K562 (cell line): ENCODE data around the gene MSH2. TPM values are rescaled to one million over a fixed set of nuclear protein-coding genes. Genes with fewer than 3 reads are reported as not detected.

Experiments
- ATAC-seq: fragments of 200-7000 bp; cut with Tn5 transposase; 3 replicates; pipeline ENCODE4 v1.9.1; 2020; ENCODE audit warnings: moderate library complexity
- BruUV-seq: library from RNA; stranded (reverse); fragments of 400-500 nt; replicated peaks from 2 replicates; lab custom pipeline; 2021; lab: Mats Ljungman, UMichigan
- CTCF ChIA-PET: fragments of 300-600 bp; formaldehyde crosslinking; extraction: SDS; loops from one replicate; lab custom pipeline; 2021; ENCODE audit warnings: low intra/inter-chr PET ratio; lab: Yijun Ruan, JAX
- POLR2A ChIA-PET: fragments of 300-600, 350-650 bp; sonication (Branson Sonifier 250); formaldehyde crosslinking; extraction: SDS; loops from one replicate; lab custom pipeline; 2021; ENCODE audit warnings: antibody characterized with exemption, inconsistent platforms; lab: Yijun Ruan, JAX
- DNase-seq, 4 experiments: peaks; one replicate each; pipeline versions ENCODE4 v3.0.0 to v3.0.0-alpha.2; 2011 to 2018; ENCODE audit warnings: low spot score in 3 of 4, mixed read lengths in 3 of 4; ENCODE audit errors: extremely low read depth in 1 of 4
- FAIRE-seq: peaks from 2 replicates; lab custom pipeline; 2011; peaks lifted over from hg19 to GRCh38; lab: Jason Lieb, UNC
- H2AFZ ChIP-seq: 2 replicates; pipeline ENCODE4 v1.6.0; 2011; ENCODE audit warnings: low read depth, low read length, control low read depth, inconsistent platforms
- H3K27ac ChIP-seq: fragments of 200-600 bp; 3 replicates; pipeline ENCODE4 v1.8.0; 2011; ENCODE audit warnings: low read depth, mild to moderate bottlenecking, control low read depth, inconsistent platforms, low read length, moderate library complexity, mixed read lengths; ENCODE audit errors: extremely low read depth
- H3K27me3 ChIP-seq, 2 experiments: fragments of 300-600 bp in 1 of 2; 2 replicates in 1 of 2; 3 replicates in 1 of 2; pipeline versions ENCODE4 v1.6.0 to v1.8.0; 2011; ENCODE audit warnings: inconsistent platforms in 2 of 2, low read length in 2 of 2, mild to moderate bottlenecking in 1 of 2, mixed read lengths in 1 of 2, moderate library complexity in 1 of 2; ENCODE audit not compliant: control insufficient read depth in 2 of 2, insufficient read depth in 2 of 2
- H3K36me3 ChIP-seq: fragments of 300-600 bp; 3 replicates; pipeline ENCODE4 v1.8.0; 2011; ENCODE audit warnings: mild to moderate bottlenecking, low read length, inconsistent platforms; ENCODE audit not compliant: control insufficient read depth, insufficient read depth
- H3K4me1 ChIP-seq, 2 experiments: fragments of 200-600 bp in 1 of 2; replicated peaks in 1 of 2; 2 replicates in 1 of 2; 3 replicates in 1 of 2; pipeline versions ENCODE4 v1.5.1 to v1.8.0; 2011; ENCODE audit warnings: inconsistent platforms in 2 of 2, low read length in 2 of 2, mild to moderate bottlenecking in 1 of 2, mixed read lengths in 1 of 2, moderate library complexity in 1 of 2; ENCODE audit not compliant: control insufficient read depth in 2 of 2, insufficient read depth in 2 of 2
- H3K4me2 ChIP-seq: 2 replicates; pipeline ENCODE4 v1.6.1; 2011; ENCODE audit warnings: low read length, control low read depth, inconsistent platforms, mixed read lengths; ENCODE audit not compliant: insufficient read depth
- H3K4me3 ChIP-seq: fragments of 200-600 bp; sonication (generic), shearing (Covaris generic); 2 replicates; pipeline ENCODE4 v1.5.1; 2016; ENCODE audit warnings: control low read depth, inconsistent platforms
- H3K79me2 ChIP-seq: fragments of 200-600 bp; 3 replicates; pipeline ENCODE4 v1.8.0; 2011; ENCODE audit warnings: low read length, inconsistent platforms; ENCODE audit not compliant: control insufficient read depth, insufficient read depth
- H3K9ac ChIP-seq, 2 experiments: 2 replicates each; pipeline versions ENCODE4 v1.6.0 to v1.6.1; 2011; ENCODE audit warnings: low read depth in 2 of 2, low read length in 2 of 2, control low read depth in 1 of 2, inconsistent platforms in 1 of 2, mild to moderate bottlenecking in 1 of 2, mixed read lengths in 1 of 2; ENCODE audit not compliant: insufficient read depth in 1 of 2
- H3K9me1 ChIP-seq: one replicate; pipeline ENCODE4 v1.6.0; 2011; ENCODE audit warnings: inconsistent platforms, mild to moderate bottlenecking, low read length, moderate library complexity; ENCODE audit not compliant: control insufficient read depth, insufficient read depth
- H3K9me3 ChIP-seq: replicated peaks from 2 replicates; pipeline ENCODE4 v1.5.1; 2011; ENCODE audit warnings: low read depth, low read length, inconsistent platforms; ENCODE audit not compliant: control insufficient read depth, insufficient read depth
- H4K20me1 ChIP-seq: replicated peaks from 2 replicates; pipeline ENCODE4 v1.6.1; 2011; ENCODE audit warnings: low read length, inconsistent platforms, mixed read lengths; ENCODE audit not compliant: control insufficient read depth, insufficient read depth
- MAFK ChIP-seq: IDR thresholded peaks from 2 replicates; pipeline ENCODE4 v1.6.1; 2011; ENCODE audit warnings: low read length, improper control_type of control experiment
- MIER1 ChIP-seq: fragments of 450-650 bp; IDR thresholded peaks from 2 replicates; pipeline ENCODE4 v1.6.1; 2016; ENCODE audit warnings: antibody characterized with exemption, mild to moderate bottlenecking, low read depth
- RAD51 ChIP-seq: fragments of 450-650 bp; IDR thresholded peaks from 2 replicates; pipeline ENCODE4 v1.7.1; 2016; ENCODE audit warnings: low read depth, mild to moderate bottlenecking, borderline replicate concordance
- SRSF1 ChIP-seq: fragments of 200-400 bp; formaldehyde crosslinking; IDR thresholded peaks from 2 replicates; pipeline ENCODE4 v1.6.1; 2017; ENCODE audit warnings: mild to moderate bottlenecking, low read depth, low read length, moderate library complexity
- ZNF12 ChIP-seq: sonication (generic); formaldehyde crosslinking; IDR thresholded peaks from 2 replicates; pipeline ENCODE4 v1.4.0; 2020; ENCODE audit warnings: mild to moderate bottlenecking, missing genetic modification reagents
- ZNF133 ChIP-seq: fragments of 250-450 bp; sonication (Bioruptor Pico); IDR thresholded peaks from 2 replicates; pipeline ENCODE4 v1.4.0; 2020; ENCODE audit warnings: mild to moderate bottlenecking
- ZNF586 ChIP-seq: fragments of 450-650 bp; formaldehyde crosslinking; conservative IDR thresholded peaks from 2 replicates; pipeline ENCODE4 v1.4.0; 2020; ENCODE audit warnings: mild to moderate bottlenecking, moderate library complexity
- WGBS: fragments of 100-300 bp; shearing (Covaris generic); methylation state at CpG from one replicate; pipeline ENCODE4 v1.1.6; 2016; ENCODE audit warnings: low coverage, mixed read lengths; ENCODE audit not compliant: insufficient coverage; ENCODE audit errors: missing lambda C conversion rate; 5-methylcytosine and 5-hydroxymethylcytosine counted together
- in situ Hi-C: fragments of 300-500 bp; cut with MboI; formaldehyde crosslinking; loops from 4 replicates; pipeline ENCODE4 v1.15.0; 2018; ENCODE audit warnings: inconsistent platforms, mixed read lengths
- intact Hi-C: fragments of 100-400 bp; cut with micrococcal nuclease; formaldehyde crosslinking; loops from 2 replicates; pipeline ENCODE4 v1.14.2; 2022
- polyA plus RNA-seq, 8 experiments: library from polyadenylated mRNA; depleted of rRNA in 4 of 8; stranded (reverse) in 5 of 8; unstranded in 3 of 8; fragments of >200 nt; fragmentation: Nextera tagmentation in 2 of 8; fragmentation: Illumina TruSeq in 1 of 8; extraction: Ambion mirVana in 2 of 8; extraction: Trizol in 1 of 8; gene quantifications; 2 replicates each; pipeline versions ENCODE4 v1.2.1 to v1.2.3, GENCODE V29; 2011 to 2014; ENCODE audit warnings: inconsistent platforms in 1 of 8, missing spikeins in 1 of 8
- total RNA-seq, 7 experiments: library from RNA; depleted of rRNA in 6 of 7; stranded (reverse); fragments of >200 nt in 6 of 7; fragmentation: Illumina TruSeq in 2 of 7; extraction: Trizol in 2 of 7; gene quantifications; 2 replicates each; pipeline versions ENCODE4 v1.2.1 to v1.2.3, GENCODE V29; 2011 to 2021; ENCODE audit warnings: low replicate concordance in 1 of 7
- TF ChIP-seq, protein P1 (sequence below): sonication (generic); formaldehyde crosslinking; IDR thresholded peaks from 2 replicates; pipeline ENCODE4 v1.8.0; 2022; ENCODE audit warnings: mild to moderate bottlenecking, missing genetic modification reagents, borderline replicate concordance

MSH2 gene
- total and polyA plus RNA-seq, 9 of the 15 experiments (the other 6 are each of a cell fraction or from before 2014, with no cell fraction given): 51.8 to 139 (median 113) TPM

DNA sequence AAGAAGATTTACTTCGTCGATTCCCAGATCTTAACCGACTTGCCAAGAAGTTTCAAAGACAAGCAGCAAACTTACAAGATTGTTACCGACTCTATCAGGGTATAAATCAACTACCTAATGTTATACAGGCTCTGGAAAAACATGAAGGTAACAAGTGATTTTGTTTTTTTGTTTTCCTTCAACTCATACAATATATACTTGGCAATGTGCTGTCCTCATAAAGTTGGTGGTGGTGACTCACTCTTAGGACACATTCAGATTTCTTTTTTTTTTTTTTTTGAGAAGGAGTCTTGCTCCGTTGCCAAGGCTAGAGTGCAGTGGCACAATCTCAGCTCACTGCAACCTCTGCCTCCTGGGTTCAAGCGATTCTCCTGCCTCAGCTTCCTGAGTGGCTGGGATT lies 26.8 kb downstream of the MSH2 start:
- POLR2A ChIA-PET: no interaction called here
- WGBS: 97% methylated on average over 6 of the region's 6 CpGs
- Histone ChIP-seq H2AFZ (no peak overlapping the region), H3K9me1 (no peaks in the 10 kb centered on the region), H4K20me1 (no peaks in the 10 kb centered on the region), H3K4me2 (no peak overlapping the region), H3K4me3 (no peak overlapping the region), H3K79me2 (no peaks in the 10 kb centered on the region), H3K27ac (no peak overlapping the region), H3K9me3 (no peaks in the 10 kb centered on the region), H3K36me3 (peaks cover 60% of the 10 kb centered on the region), H3K4me1 (no peaks in the 10 kb centered on the region), H3K9ac (no peak overlapping the region), H3K27me3 (no peaks in the 10 kb centered on the region; a peak in 1 of 5 replicates)
- in situ Hi-C loops: no loop called here
- CTCF ChIA-PET: no interaction called here
- DNase-seq: no peak
- BruUV-seq: no TSS peak
- intact Hi-C loops: no loop called here
- FAIRE-seq: peak; percentile 35
- TF ChIP-seq RAD51 (no peak), MIER1 (no peak), ZNF586 (no peak), MAFK (no peak), SRSF1 (no peak), ZNF12 (CRISPR knock-in tag) (no peak), ZNF133 (CRISPR knock-in tag) (no peak)
- TF ChIP-seq, protein P1, sequence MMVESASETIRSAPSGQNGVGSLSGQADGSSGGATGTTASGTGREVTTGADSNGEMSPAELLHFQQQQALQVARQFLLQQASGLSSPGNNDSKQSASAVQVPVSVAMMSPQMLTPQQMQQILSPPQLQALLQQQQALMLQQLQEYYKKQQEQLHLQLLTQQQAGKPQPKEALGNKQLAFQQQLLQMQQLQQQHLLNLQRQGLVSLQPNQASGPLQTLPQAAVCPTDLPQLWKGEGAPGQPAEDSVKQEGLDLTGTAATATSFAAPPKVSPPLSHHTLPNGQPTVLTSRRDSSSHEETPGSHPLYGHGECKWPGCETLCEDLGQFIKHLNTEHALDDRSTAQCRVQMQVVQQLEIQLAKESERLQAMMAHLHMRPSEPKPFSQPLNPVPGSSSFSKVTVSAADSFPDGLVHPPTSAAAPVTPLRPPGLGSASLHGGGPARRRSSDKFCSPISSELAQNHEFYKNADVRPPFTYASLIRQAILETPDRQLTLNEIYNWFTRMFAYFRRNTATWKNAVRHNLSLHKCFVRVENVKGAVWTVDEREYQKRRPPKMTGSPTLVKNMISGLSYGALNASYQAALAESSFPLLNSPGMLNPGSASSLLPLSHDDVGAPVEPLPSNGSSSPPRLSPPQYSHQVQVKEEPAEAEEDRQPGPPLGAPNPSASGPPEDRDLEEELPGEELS (CRISPR knock-in tag): no peak
- no peak for ATAC-seq
